ENCODE measurements around the gene INSC. TPM values are rescaled to one million over a fixed set of nuclear protein-coding genes. Genes with fewer than 3 reads are reported as not detected.

Gene INSC
- polyA plus RNA-seq, 3 donors, result not detected

DNA sequence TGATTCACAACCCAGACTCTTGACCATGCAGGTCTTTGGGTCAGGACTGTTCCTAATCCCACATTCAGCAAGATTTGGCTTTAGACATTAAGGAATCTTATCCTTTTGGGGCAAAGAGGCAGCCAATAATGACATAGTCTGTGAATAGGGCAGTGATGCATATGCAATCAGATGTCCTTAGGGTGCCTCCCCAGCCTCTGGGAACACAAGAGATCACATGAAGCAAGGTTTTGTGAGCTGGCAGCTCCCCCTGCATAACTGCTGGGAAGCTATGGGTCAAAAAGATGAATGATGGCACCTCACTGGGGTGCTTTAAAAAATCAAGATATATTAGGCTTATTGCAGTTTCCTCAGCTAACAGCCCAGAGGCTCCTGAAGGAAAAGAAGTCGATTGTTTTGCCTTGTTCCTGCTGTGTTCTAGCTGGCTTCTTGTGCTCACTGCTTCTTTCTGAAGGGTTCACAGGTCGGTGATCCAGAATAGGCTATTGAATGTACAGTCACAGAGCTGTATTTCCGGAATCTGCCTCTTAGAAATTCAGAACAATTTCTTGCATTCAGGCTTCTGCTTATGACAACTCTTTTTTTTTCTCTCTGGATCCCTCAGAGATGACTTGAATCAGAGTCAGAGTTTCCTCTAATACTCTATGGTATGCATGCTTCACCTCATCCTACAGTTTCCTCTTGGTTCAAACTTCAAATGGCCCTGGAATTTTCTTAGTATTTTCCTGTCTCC lies 31.7 kb downstream of the INSC start:
- H3K4me1 Mint-ChIP-seq, result peaks cover 11% of the 10 kb centered on the region

DNA sequence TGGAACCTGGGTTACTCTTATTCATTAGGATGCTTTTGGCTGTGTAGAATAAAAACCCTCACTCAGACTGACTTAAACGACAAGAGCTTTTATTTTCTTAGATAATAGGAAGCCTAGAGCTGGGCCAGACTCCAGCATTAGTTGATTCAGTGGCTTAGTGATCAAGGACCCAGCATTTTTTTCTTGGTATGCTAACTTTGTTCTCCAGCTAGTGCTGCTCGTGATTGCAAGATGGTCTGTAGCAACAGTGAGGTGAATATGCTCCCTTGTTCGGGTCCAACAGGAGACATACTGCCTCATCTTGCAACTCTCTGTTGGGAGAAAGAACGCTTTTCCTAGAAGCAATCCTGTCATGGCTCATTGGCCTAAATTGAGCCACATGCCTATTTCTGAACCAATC lies 33.4 kb downstream of the INSC start:
- H3K4me3 Mint-ChIP-seq, result no peak overlapping the region
- Histone ChIP-seq H2AFZ (ENCODE audit: insufficient read depth, low read depth, low read length, poor library complexity, severe bottlenecking) (no peak overlapping the region), H3K9ac (ENCODE audit: insufficient read depth, low read length, poor library complexity, severe bottlenecking) (no peak overlapping the region), H3K36me3 (replicated peaks in 1 of 2; ENCODE audit: control insufficient read depth in 1 of 2, insufficient read depth in 2 of 2, low read length in 2 of 2) (no peaks in the 10 kb centered on the region), H3K4me2 (replicated peaks; ENCODE audit: extremely low read depth, low read length, poor library complexity, severe bottlenecking) (no peak overlapping the region), H3K79me2 (ENCODE audit: insufficient read depth, low read length) (no peaks in the 10 kb centered on the region), H3K27me3 (ENCODE audit: control insufficient read depth in 2 of 2, insufficient read depth in 2 of 2, low read length in 2 of 2) (no peaks in the 10 kb centered on the region), H3K4me1 (ENCODE audit: control insufficient read depth in 1 of 2, insufficient read depth in 2 of 2, low read length in 2 of 2) (no peaks in the 10 kb centered on the region), H3K27ac (ENCODE audit: low read depth in 1 of 2, low read length in 2 of 2) (no peak overlapping the region), H4K20me1 (ENCODE audit: insufficient read depth, low read length) (no peaks in the 10 kb centered on the region), H3K4me3 (replicated peaks in 1 of 3; ENCODE audit: low read depth in 2 of 3, low read length in 3 of 3) (no peak overlapping the region), H3K9me3 (replicated peaks in 1 of 2; ENCODE audit: control insufficient read depth in 1 of 2, insufficient read depth in 1 of 2, low read length in 2 of 2) (no peaks in the 10 kb centered on the region)
- intact Hi-C loops (cut with micrococcal nuclease), result no loop called here
- H3K36me3 Mint-ChIP-seq, result no peaks in the 10 kb centered on the region
- 88% methylated on average over 2 of the region's 4 CpGs for WGBS (ENCODE audit: insufficient coverage)
- DNase-seq, result no peak
- H3K9me3 Mint-ChIP-seq, result peaks cover 0 to 1% (median 0%) of the 10 kb centered on the region in 7 donors
- no peak overlapping the region for H3K27ac Mint-ChIP-seq
- H3K4me1 Mint-ChIP-seq, result peaks cover 11% of the 10 kb centered on the region
- peaks cover 0 to 5% (median 0%) of the 10 kb centered on the region in 3 donors for H3K27me3 Mint-ChIP-seq (ENCODE audit: low read depth in 3 of 3)
- TF ChIP-seq, protein P1, sequence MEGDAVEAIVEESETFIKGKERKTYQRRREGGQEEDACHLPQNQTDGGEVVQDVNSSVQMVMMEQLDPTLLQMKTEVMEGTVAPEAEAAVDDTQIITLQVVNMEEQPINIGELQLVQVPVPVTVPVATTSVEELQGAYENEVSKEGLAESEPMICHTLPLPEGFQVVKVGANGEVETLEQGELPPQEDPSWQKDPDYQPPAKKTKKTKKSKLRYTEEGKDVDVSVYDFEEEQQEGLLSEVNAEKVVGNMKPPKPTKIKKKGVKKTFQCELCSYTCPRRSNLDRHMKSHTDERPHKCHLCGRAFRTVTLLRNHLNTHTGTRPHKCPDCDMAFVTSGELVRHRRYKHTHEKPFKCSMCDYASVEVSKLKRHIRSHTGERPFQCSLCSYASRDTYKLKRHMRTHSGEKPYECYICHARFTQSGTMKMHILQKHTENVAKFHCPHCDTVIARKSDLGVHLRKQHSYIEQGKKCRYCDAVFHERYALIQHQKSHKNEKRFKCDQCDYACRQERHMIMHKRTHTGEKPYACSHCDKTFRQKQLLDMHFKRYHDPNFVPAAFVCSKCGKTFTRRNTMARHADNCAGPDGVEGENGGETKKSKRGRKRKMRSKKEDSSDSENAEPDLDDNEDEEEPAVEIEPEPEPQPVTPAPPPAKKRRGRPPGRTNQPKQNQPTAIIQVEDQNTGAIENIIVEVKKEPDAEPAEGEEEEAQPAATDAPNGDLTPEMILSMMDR (IDR thresholded peaks at IDR 0.05), result no peak

More for the DNA sequence above, 31.7 kb downstream of the INSC start:
- intact Hi-C loops (cut with micrococcal nuclease), result no loop called here
- no peak overlapping the region for H3K9ac ChIP-seq (ENCODE audit: insufficient read depth, low read length, poor library complexity, severe bottlenecking)
- TF ChIP-seq, protein P1 (IDR thresholded peaks at IDR 0.05), result no peak
- H2AFZ ChIP-seq (ENCODE audit: insufficient read depth, low read depth, low read length, poor library complexity, severe bottlenecking), result no peak overlapping the region
- DNase-seq, result no peak
- no peaks in the 10 kb centered on the region for H3K4me1 ChIP-seq (ENCODE audit: control insufficient read depth in 1 of 2, insufficient read depth in 2 of 2, low read length in 2 of 2)
- Mint-ChIP-seq H3K27me3 (ENCODE audit: low read depth in 3 of 3) (peaks cover 0 to 3% (median 0%) of the 10 kb centered on the region in 3 donors), H3K36me3 (no peaks in the 10 kb centered on the region), H3K4me3 (no peak overlapping the region), H3K27ac (no peak overlapping the region), H3K9me3 (peaks cover 0 to 1% (median 0%) of the 10 kb centered on the region in 7 donors)
- no peaks in the 10 kb centered on the region for H3K9me3 ChIP-seq (replicated peaks in 1 of 2; ENCODE audit: control insufficient read depth in 1 of 2, insufficient read depth in 1 of 2, low read length in 2 of 2)
- WGBS (ENCODE audit: insufficient coverage), result 87% methylated on average over 2 of the region's 3 CpGs
- H3K4me2 ChIP-seq (replicated peaks; ENCODE audit: extremely low read depth, low read length, poor library complexity, severe bottlenecking), result no peak overlapping the region
- no peaks in the 10 kb centered on the region for H4K20me1 ChIP-seq (ENCODE audit: insufficient read depth, low read length)
- H3K27ac ChIP-seq (ENCODE audit: low read depth in 1 of 2, low read length in 2 of 2), result no peak overlapping the region
- no peaks in the 10 kb centered on the region for H3K27me3 ChIP-seq (ENCODE audit: control insufficient read depth in 2 of 2, insufficient read depth in 2 of 2, low read length in 2 of 2)
- H3K36me3 ChIP-seq (replicated peaks in 1 of 2; ENCODE audit: control insufficient read depth in 1 of 2, insufficient read depth in 2 of 2, low read length in 2 of 2), result no peaks in the 10 kb centered on the region
- no peaks in the 10 kb centered on the region for H3K79me2 ChIP-seq (ENCODE audit: insufficient read depth, low read length)
- H3K4me3 ChIP-seq (replicated peaks in 1 of 3; ENCODE audit: low read depth in 2 of 3, low read length in 3 of 3), result no peak overlapping the region

All from CD14-positive monocyte (primary cell).